Right ventricle myocardium inferior (tissue), 1 donor: Measurements from ENCODE around the gene EN2. TPM values are rescaled to one million over a fixed set of nuclear protein-coding genes. Genes with fewer than 3 reads are reported as not detected.
"Not testable (repeated sequence)": the region's sequence is repeated elsewhere in the genome, so short reads cannot be mapped to it uniquely, and the experiment has no call there.

Experiments used
- ATAC-seq: fragments of 200-7000 bp; cut with Tn5 transposase; one replicate; pipeline ENCODE4 v1.9.1; 2020; ENCODE audit warnings: mild to moderate bottlenecking, moderate library complexity
- DNase-seq: peaks from one replicate; pipeline ENCODE4 v3.0.0; 2021; ENCODE audit errors: missing footprints
- intact Hi-C: fragments of 100-400 bp; cut with DNase I; formaldehyde crosslinking; loops from one replicate; pipeline ENCODE4 v1.11.0; 2022
- total RNA-seq: library from RNA; stranded (reverse); fragmentation: NEBNext Ultra II Directional; extraction: Animal tissue kit (Norgen Biotek cat#: 25700); gene quantifications from one replicate; pipeline ENCODE4 v1.2.1, GENCODE V29; 2021
- donor health status: DM: no; HTN: yes; CAD: no; lungs with severe emphysema.

Gene EN2
- total RNA-seq, 1 donor from 2014 or later, result 0.11 TPM

- DNase-seq (no peak), ATAC-seq (no peak)
- intact Hi-C loops, result no loop called here
Observed at GRCh38 chr7:155424301-155425010, 33.5 kb upstream of the EN2 start.

GRCh38 chr7:155425011-155425340, 33.0 kb upstream of the EN2 start:
- ATAC-seq (no peak), DNase-seq (no peak)
- intact Hi-C loops, result no loop called here

- no peak for DNase-seq
- no peak for ATAC-seq
- intact Hi-C loops, result no loop called here
Observed at GRCh38 chr7:155425887-155426286, 32.0 kb upstream of the EN2 start.

GRCh38 chr7:155426543-155427410, 31.2 kb upstream of the EN2 start:
- DNase-seq, result no peak

GRCh38 chr7:155427411-155428038, 30.4 kb upstream of the EN2 start:
- no peak for DNase-seq
- intact Hi-C loops, result no loop called here

More at GRCh38 chr7:155426543-155427410, 31.2 kb upstream of the EN2 start:
- ATAC-seq, result no peak
- intact Hi-C loops, result no loop called here

GRCh38 chr7:155428171-155428834, 29.6 kb upstream of the EN2 start:
- DNase-seq (no peak), ATAC-seq (no peak)
- intact Hi-C loops, result no loop called here

More at GRCh38 chr7:155427411-155428038, 30.4 kb upstream of the EN2 start:
- no peak for ATAC-seq

GRCh38 chr7:155429651-155430050, 28.3 kb upstream of the EN2 start:
- intact Hi-C loops, result no loop called here
- DNase-seq (no peak), ATAC-seq (no peak)

GRCh38 chr7:155430606-155431005, 27.3 kb upstream of the EN2 start:
- ATAC-seq, result no peak
- no peak for DNase-seq
- intact Hi-C loops, result no loop called here

- intact Hi-C loops, result no loop called here
- ATAC-seq (no peak), DNase-seq (no peak)
Observed at GRCh38 chr7:155431231-155431630, 26.7 kb upstream of the EN2 start.

- no peak for ATAC-seq
- intact Hi-C loops, result no loop called here
Observed at GRCh38 chr7:155431711-155432110, 26.2 kb upstream of the EN2 start.

GRCh38 chr7:155435110-155435509, 22.8 kb upstream of the EN2 start:
- intact Hi-C loops, result no loop called here
- DNase-seq (no peak), ATAC-seq (no peak)

More at GRCh38 chr7:155431711-155432110, 26.2 kb upstream of the EN2 start:
- peak; percentile 30 for DNase-seq

- DNase-seq (peak; percentile 25), ATAC-seq (no peak)
- intact Hi-C loops, result no loop called here
Observed at GRCh38 chr7:155437836-155438235, 20.1 kb upstream of the EN2 start.

- DNase-seq, result no peak
- ATAC-seq, result no peak
- intact Hi-C loops, result no loop called here
Observed at GRCh38 chr7:155438777-155439176, 19.2 kb upstream of the EN2 start.

- DNase-seq (peak; percentile 56), ATAC-seq (no peak)
- intact Hi-C loops, result no loop called here
Observed at GRCh38 chr7:155439311-155440017, 18.5 kb upstream of the EN2 start.

GRCh38 chr7:155440018-155440410, 17.9 kb upstream of the EN2 start:
- intact Hi-C loops, result no loop called here

GRCh38 chr7:155441856-155442255, 16.1 kb upstream of the EN2 start:
- DNase-seq, result no peak

More at GRCh38 chr7:155440018-155440410, 17.9 kb upstream of the EN2 start:
- DNase-seq (peak; percentile 25), ATAC-seq (no peak)

GRCh38 chr7:155444746-155445145, 13.2 kb upstream of the EN2 start:
- DNase-seq, result no peak
- no peak for ATAC-seq
- intact Hi-C loops, result no loop called here

More at GRCh38 chr7:155441856-155442255, 16.1 kb upstream of the EN2 start:
- no peak for ATAC-seq
- intact Hi-C loops, result no loop called here

- DNase-seq, ATAC-seq, intact Hi-C loops: not testable (repeated sequence)
Observed at GRCh38 chr7:155445606-155446005, 12.3 kb upstream of the EN2 start.
